Uterus (tissue), 4 donors: ENCODE data around the gene ARMC2. TPM values are rescaled to one million over a fixed set of nuclear protein-coding genes. Genes with fewer than 3 reads are reported as not detected.

ENCODE experiments used
- DNase-seq, 2 donors: peaks; one replicate each; pipeline ENCODE4 v3.0.0-alpha.2; 2019 to 2020
- H3K27ac ChIP-seq, 2 donors: fragments of 200-600 bp; sonication (generic); 1 replicate in 1 of 2; 2 replicates in 1 of 2; pipeline ENCODE4 v1.5.1; 2016 to 2018
- H3K27me3 ChIP-seq, 2 donors: fragments of 200-600 bp; sonication (generic); one replicate each; pipeline ENCODE4 v1.5.1; 2018 to 2019; ENCODE audit warnings: control low read depth in 1 of 2
- H3K36me3 ChIP-seq, 2 donors: fragments of 200-600 bp; sonication (generic); one replicate each; pipeline ENCODE4 v1.5.1; 2019; ENCODE audit warnings: control low read depth in 1 of 2
- H3K4me1 ChIP-seq, 2 donors: fragments of 200-600 bp; sonication (generic); one replicate each; pipeline ENCODE4 v1.5.1; 2018 to 2019; ENCODE audit warnings: control low read depth in 1 of 2
- H3K4me3 ChIP-seq, 2 donors: fragments of 200-600 bp; sonication (generic); 1 replicate in 1 of 2; 2 replicates in 1 of 2; pipeline ENCODE4 v1.5.1; 2018 to 2019; ENCODE audit warnings: mild to moderate bottlenecking in 1 of 2
- H3K9me3 ChIP-seq, 2 donors: fragments of 200-600 bp; sonication (generic); one replicate each; pipeline ENCODE4 v1.5.1; 2019; ENCODE audit warnings: control low read depth in 1 of 2
- POLR2A ChIP-seq, 2 donors: fragments of 450-650 bp; IDR thresholded peaks; one replicate each; pipeline ENCODE4 v1.6.1; 2016; ENCODE audit warnings: antibody characterized with exemption in 2 of 2, mild to moderate bottlenecking in 1 of 2, moderate library complexity in 1 of 2
- intact Hi-C: fragments of 100-400 bp; cut with DNase I; formaldehyde crosslinking; loops from one replicate; pipeline ENCODE4 v1.15.1; 2023; ENCODE audit warnings: low total_unique reads
- small RNA-seq: library from RNA; depleted of rRNA; stranded (forward); fragments of <200 nt; gene quantifications from one replicate; pipeline ENCODE3, GENCODE V24; 2016
- total RNA-seq, 4 donors: library from RNA; depleted of rRNA in 3 of 4; stranded (reverse); fragments of >200 nt in 3 of 4; gene quantifications; one replicate each; pipeline versions ENCODE4 v1.1.0 to v1.2.4, GENCODE V29; 2014 to 2023
- TF ChIP-seq, protein P1 (sequence below), 4 experiments: fragments of 200-600 bp in 2 of 4; fragments of 450-650 bp in 2 of 4; sonication (generic) in 2 of 4; IDR thresholded peaks; one replicate each; pipeline ENCODE4 v1.5.1; 2016 to 2019; ENCODE audit warnings: antibody characterized with exemption in 4 of 4, mild to moderate bottlenecking in 2 of 4, moderate library complexity in 1 of 4
- donor health status: DM: yes; HTN: yes; CAD: no.

The ARMC2 gene
- total RNA-seq, 4 donors from 2014 or later = 5.1 to 15.1 (median 9.1) TPM; not detected in 1

DNA sequence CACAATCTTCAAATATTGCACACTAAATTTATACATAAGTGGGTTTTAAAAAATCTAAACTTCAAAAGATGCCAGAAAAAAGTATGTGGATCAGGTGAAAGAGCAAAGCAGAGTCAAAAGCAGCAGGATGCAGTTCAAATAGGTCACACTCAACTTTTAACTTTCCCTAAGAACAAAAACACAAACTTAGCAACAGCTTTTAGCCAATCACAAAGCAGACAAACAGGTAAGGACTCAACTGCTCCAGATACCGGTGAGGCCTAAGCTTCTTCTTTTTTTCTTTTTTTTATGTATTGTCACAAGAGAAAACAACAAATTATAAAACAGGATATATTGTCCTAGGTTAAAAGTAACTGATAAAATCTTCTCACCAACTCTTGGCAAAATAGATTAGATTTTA, 171.7 kb downstream of the ARMC2 start:
- H3K4me3 ChIP-seq = no peak overlapping the region
- intact Hi-C loops = no loop called here
- no peak for TF ChIP-seq POLR2A (IDR thresholded peaks at IDR 0.05)
- TF ChIP-seq, protein P1, sequence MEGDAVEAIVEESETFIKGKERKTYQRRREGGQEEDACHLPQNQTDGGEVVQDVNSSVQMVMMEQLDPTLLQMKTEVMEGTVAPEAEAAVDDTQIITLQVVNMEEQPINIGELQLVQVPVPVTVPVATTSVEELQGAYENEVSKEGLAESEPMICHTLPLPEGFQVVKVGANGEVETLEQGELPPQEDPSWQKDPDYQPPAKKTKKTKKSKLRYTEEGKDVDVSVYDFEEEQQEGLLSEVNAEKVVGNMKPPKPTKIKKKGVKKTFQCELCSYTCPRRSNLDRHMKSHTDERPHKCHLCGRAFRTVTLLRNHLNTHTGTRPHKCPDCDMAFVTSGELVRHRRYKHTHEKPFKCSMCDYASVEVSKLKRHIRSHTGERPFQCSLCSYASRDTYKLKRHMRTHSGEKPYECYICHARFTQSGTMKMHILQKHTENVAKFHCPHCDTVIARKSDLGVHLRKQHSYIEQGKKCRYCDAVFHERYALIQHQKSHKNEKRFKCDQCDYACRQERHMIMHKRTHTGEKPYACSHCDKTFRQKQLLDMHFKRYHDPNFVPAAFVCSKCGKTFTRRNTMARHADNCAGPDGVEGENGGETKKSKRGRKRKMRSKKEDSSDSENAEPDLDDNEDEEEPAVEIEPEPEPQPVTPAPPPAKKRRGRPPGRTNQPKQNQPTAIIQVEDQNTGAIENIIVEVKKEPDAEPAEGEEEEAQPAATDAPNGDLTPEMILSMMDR (IDR thresholded peaks at IDR 0.05) = no peak
- DNase-seq = no peak
- H3K9me3 ChIP-seq = no peaks in the 10 kb centered on the region
- H3K27me3 ChIP-seq = no peaks in the 10 kb centered on the region
- H3K27ac ChIP-seq = no peak overlapping the region
- H3K4me1 ChIP-seq = no peaks in the 10 kb centered on the region
- H3K36me3 ChIP-seq = no peaks in the 10 kb centered on the region

DNA sequence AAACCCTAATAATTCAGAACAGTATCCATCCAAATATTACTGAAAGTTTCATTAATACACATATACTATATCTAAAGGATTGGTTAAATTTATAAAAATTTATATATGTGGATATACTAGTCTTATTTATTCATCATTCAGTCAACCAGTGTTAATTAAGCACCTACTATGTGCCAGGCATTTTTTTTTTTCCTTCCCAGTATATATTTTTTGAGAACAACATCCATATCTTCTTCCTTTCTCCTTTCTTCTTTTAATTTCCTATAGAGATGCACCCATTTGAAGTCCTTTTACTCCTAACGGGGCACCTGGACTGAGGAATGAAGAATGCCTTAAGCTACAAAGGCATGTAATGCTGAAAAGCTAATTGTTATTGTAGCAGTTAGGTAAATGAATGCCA, 173.6 kb downstream of the ARMC2 start:
- intact Hi-C loops = no loop called here
- Histone ChIP-seq H3K9me3 (no peaks in the 10 kb centered on the region), H3K4me3 (no peak overlapping the region), H3K4me1 (no peaks in the 10 kb centered on the region), H3K36me3 (no peaks in the 10 kb centered on the region), H3K27ac (no peak overlapping the region), H3K27me3 (no peaks in the 10 kb centered on the region)
- no peak for DNase-seq
- no peak for TF ChIP-seq POLR2A (IDR thresholded peaks at IDR 0.05)
- TF ChIP-seq, protein P1 (IDR thresholded peaks at IDR 0.05) = no peak

DNA sequence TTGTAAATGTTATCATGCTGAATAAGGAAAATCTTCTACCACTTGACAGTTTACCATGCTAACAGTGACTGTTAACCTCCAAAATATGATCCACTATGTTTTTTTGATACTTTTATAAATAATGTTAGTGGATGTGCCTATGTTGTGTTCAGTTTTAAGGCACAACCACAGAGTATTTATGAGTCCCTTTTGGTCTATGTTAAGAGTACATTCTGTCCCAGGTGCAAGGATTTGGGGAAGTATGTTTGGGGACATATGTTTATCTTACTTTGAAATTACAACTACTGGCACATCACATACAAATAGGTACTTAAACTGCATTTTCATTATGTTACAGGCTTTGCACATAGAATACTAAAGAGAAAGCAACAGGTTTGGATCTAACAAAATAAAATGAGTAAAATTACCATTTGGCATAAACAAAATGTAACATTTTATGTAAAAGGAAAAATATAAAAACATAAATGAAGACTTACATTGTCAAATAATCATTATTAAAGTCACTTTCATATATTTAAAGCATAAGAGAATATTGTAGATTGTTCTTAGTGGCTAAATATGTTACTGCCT, 175.2 kb downstream of the ARMC2 start:
- intact Hi-C loops = no loop called here
- no peak for DNase-seq
- Histone ChIP-seq H3K4me3 (no peak overlapping the region), H3K36me3 (no peaks in the 10 kb centered on the region), H3K27me3 (no peaks in the 10 kb centered on the region), H3K9me3 (no peaks in the 10 kb centered on the region), H3K4me1 (no peaks in the 10 kb centered on the region), H3K27ac (no peak overlapping the region)
- TF ChIP-seq POLR2A (IDR thresholded peaks at IDR 0.05) = no peak
- TF ChIP-seq, protein P1 (IDR thresholded peaks at IDR 0.05) = no peak

Small RNA genes within 50 kb of the gene (small RNA-seq; reads per million reads assigned to genes)
- gene AL445189.2 (not detected), gene Z95118.1 (not detected)

Other genes with a start within 250 kb of the ARMC2 start
- gene SESN1, start 246.4 kb downstream of the ARMC2 start, total RNA-seq = 100 to 1,000 TPM in 1 of 4 donors, 10 to 100 TPM in 3; 32.3 to 104 (median 70.7) TPM
- 10 to 100 TPM in 2 of 4 donors, 1 to 10 TPM in 2; 5.6 to 52.7 (median 17.5) TPM for gene CEP57L1, start 247.1 kb downstream of the ARMC2 start, total RNA-seq